GM11168 (cell line): ENCODE results near the gene CXCL3.

Source experiments
- in situ Hi-C: fragments of 300-500 bp; cut with MboI; formaldehyde crosslinking; loops from one replicate; pipeline ENCODE4 v1.12.0; 2022; ENCODE audit warnings: low sequenced_read_pairs; ENCODE audit not compliant: unreplicated experiment

CXCL3 gene

GRCh38 chr4:74018116-74018515, 20.4 kb downstream of the CXCL3 start:
- in situ Hi-C loops: no loop called here

GRCh38 chr4:74016068-74016467, 22.4 kb downstream of the CXCL3 start:
- in situ Hi-C loops: no loop called here

DNA sequence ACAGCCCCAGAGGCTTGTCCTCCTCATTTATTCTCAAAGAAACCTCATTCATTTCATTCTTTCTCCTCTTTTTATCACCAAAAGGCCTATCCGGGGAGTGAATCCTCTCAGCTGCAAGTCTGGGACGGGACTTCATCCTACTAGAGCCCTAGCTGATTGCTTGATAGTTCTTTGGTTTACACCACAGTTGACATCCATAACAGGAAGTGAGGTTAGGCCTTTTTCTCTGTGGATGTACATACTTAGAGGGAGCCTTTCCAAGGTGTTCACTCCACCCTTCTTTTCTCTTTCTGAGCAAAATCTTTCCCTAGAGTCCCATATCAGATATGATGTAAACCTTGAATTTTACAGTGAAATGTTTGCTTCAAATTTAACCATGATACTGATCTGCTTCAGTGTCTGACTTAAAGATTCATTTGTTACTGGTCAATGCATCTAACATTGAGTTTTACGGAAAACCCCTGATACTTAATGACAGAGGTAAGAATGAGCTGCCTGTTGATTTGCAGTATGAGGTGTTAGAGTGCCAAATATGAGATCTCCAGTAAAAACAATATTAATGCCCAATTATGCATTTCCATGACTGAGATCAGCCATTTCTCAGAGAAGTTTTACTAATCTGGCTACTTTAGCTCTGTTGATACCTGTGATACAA, 23.2 kb downstream of the CXCL3 start:
- in situ Hi-C loops: no loop called here

- in situ Hi-C loops: no loop called here
These were observed 24.2 kb downstream of the CXCL3 start for GRCh38 chr4:74014332-74014731.

GRCh38 chr4:74013264-74013663, 25.2 kb downstream of the CXCL3 start:
- in situ Hi-C loops: no loop called here

DNA sequence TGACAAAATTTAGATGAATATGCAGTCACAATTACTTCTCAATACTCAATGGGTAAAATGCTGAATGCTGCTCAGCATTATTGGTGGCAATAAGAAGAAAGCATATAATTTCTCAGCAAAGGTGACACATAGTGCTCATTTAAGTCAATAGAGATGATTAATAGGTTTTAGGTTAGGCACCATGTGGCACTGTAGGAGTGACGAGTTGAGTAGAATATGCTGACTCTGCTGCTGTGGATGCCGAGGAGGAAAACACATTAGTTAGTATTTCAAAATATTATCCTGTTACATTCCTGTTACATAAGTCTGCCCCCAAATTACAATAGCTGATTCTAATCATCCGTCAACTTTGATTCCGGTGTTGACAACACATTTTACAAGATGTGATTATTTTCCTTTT, 26.4 kb downstream of the CXCL3 start:
- in situ Hi-C loops: no loop called here

GRCh38 chr4:74009307-74009706, 29.2 kb downstream of the CXCL3 start:
- in situ Hi-C loops: no loop called here

- in situ Hi-C loops: no loop called here
These were observed 32.4 kb downstream of the CXCL3 start for GRCh38 chr4:74006009-74006476.

GRCh38 chr4:74005528-74005927, 33.0 kb downstream of the CXCL3 start:
- in situ Hi-C loops: no loop called here

DNA sequence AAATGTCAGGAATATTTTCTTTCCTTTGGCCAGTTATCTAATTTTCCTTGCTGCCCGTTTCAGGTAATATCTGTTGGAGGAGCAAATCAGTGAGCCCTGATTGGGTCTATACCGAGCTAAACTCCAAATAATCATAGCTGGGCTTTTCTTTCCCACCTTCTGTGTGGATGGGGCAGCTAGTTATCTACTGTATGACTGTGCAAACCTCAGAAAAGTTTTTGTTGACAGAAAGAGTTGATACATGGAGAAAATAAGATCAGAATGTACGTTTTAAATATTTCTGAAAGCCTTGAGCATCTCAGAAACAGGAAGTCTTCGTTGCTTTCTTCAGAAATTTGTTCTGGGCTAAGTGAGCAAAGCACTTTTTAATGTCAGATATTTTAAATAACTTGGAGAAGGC, 33.8 kb downstream of the CXCL3 start:
- in situ Hi-C loops: no loop called here

- in situ Hi-C loops: no loop called here
These were observed 38.2 kb downstream of the CXCL3 start for GRCh38 chr4:74000301-74000700.

- in situ Hi-C loops: no loop called here
These were observed 40.2 kb downstream of the CXCL3 start, which contains the start of gene CXCL5 for GRCh38 chr4:73998040-73999011. CXCL5 (minus strand) TSS chr4:73998677; CDS start chr4:73998581, 96 bp downstream.

- in situ Hi-C loops: no loop called here
These were observed 46.4 kb downstream of the CXCL3 start for GRCh38 chr4:73992050-73992449.

GRCh38 chr4:73991742-73992000, 46.8 kb downstream of the CXCL3 start:
- in situ Hi-C loops: no loop called here

GRCh38 chr4:73990988-73991741, 47.3 kb downstream of the CXCL3 start:
- in situ Hi-C loops: no loop called here

DNA sequence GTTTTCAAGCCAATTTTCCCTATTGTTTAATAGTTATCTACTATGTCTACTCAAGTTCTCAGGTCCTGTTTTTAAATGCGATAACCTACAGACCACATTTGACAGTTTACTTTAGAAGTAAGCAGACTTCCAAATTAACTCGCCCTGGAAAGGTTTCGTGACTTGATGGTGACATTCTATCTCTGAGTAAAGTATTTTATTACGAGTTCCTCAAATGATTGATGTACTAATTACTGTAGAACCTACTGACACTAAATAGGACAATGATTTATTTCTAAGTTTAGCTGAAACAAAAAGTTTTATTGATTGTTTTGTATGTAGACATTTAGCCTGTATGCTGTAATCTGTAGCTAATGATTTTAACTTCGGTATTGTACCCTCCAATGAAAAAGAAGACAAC, 48.6 kb downstream of the CXCL3 start:
- in situ Hi-C loops: no loop called here

DNA sequence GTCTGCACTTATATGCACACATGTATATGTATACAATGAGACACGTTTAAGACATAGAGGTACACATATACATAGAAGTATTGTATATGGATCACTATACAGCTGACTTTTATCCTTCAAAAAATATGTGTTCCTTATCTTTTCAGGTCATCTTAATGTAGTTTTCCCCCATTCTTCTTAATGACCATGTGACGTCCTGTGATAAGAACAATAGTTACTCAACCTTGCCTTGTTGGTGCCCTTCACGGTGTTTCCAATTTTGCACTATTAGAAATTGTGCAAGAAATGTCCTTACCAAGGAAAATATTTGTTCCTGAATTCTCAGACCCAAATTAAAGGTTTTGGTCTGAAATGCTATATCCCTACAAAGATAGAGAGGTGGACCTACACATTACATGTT, 49.5 kb downstream of the CXCL3 start:
- in situ Hi-C loops: no loop called here

GRCh38 chr4:73988061-73988460, 50.4 kb downstream of the CXCL3 start, which contains the start of gene PPBP:
PPBP (minus strand) TSS chr4:73988190; CDS start chr4:73988103, 87 bp downstream.
- in situ Hi-C loops: no loop called here
